Hepatocyte (in vitro differentiated cells): Measurements from ENCODE around the gene RPL39L. TPM values are rescaled to one million over a fixed set of nuclear protein-coding genes. Genes with fewer than 3 reads are reported as not detected.
"Not testable (repeated sequence)": the region's sequence is repeated elsewhere in the genome, so short reads cannot be mapped to it uniquely, and the experiment has no call there.

Experiments used
- DNase-seq: peaks from one replicate; pipeline ENCODE4 v3.0.0-alpha.2; 2016; ENCODE audit warnings: low spot score
- H2AFZ ChIP-seq: fragments of 200-600 bp; sonication (generic); 2 replicates; pipeline ENCODE4 v1.6.0; 2016; ENCODE audit warnings: antibody characterized with exemption, mild to moderate bottlenecking
- H3K27ac ChIP-seq: fragments of 200-600 bp; sonication (generic); 2 replicates; pipeline ENCODE4 v1.5.1; 2016; ENCODE audit warnings: mild to moderate bottlenecking
- H3K27me3 ChIP-seq: fragments of 200-600 bp; sonication (generic); 2 replicates; pipeline ENCODE4 v1.6.1; 2016
- H3K36me3 ChIP-seq: fragments of 200-600 bp; sonication (generic); replicated peaks from 2 replicates; pipeline ENCODE4 v1.5.1; 2016; ENCODE audit warnings: low read depth; ENCODE audit not compliant: insufficient read depth
- H3K4me1 ChIP-seq: fragments of 200-600 bp; sonication (generic); 2 replicates; pipeline ENCODE4 v1.5.1; 2016; ENCODE audit warnings: mild to moderate bottlenecking, moderate library complexity; ENCODE audit not compliant: insufficient read depth
- H3K4me2 ChIP-seq: fragments of 200-600 bp; sonication (generic); 2 replicates; pipeline ENCODE4 v1.6.0; 2016
- H3K4me3 ChIP-seq: fragments of 200-600 bp; sonication (generic); 2 replicates; pipeline ENCODE4 v1.5.1; 2016; ENCODE audit warnings: mild to moderate bottlenecking
- H3K79me2 ChIP-seq: fragments of 200-600 bp; sonication (generic); 2 replicates; pipeline ENCODE4 v1.6.0; 2017; ENCODE audit warnings: mild to moderate bottlenecking
- H3K9me2 ChIP-seq: fragments of 200-600 bp; sonication (generic); replicated peaks from 2 replicates; pipeline ENCODE4 v1.6.0; 2017; ENCODE audit warnings: mild to moderate bottlenecking; ENCODE audit not compliant: insufficient read depth
- H3K9me3 ChIP-seq: fragments of 200-600 bp; sonication (generic); 2 replicates; pipeline ENCODE4 v1.5.1; 2016; ENCODE audit warnings: low read depth, mild to moderate bottlenecking
- H4K20me1 ChIP-seq: fragments of 200-600 bp; sonication (generic); 2 replicates; pipeline ENCODE4 v1.6.0; 2016; ENCODE audit warnings: mild to moderate bottlenecking; ENCODE audit not compliant: insufficient read depth, poor library complexity, severe bottlenecking
- CTCF ChIP-seq: fragments of 200-600 bp; sonication (generic); IDR thresholded peaks from 2 replicates; pipeline ENCODE4 v1.5.1; 2016; ENCODE audit warnings: antibody characterized with exemption, mild to moderate bottlenecking; ENCODE audit not compliant: poor library complexity
- EZH2 ChIP-seq: fragments of 200-600 bp; sonication (generic); IDR thresholded peaks from 2 replicates; pipeline ENCODE4 v1.6.1; 2016; ENCODE audit warnings: antibody characterized with exemption, mild to moderate bottlenecking, borderline replicate concordance
- EZH2phosphoT487 ChIP-seq: fragments of 200-600 bp; sonication (generic); IDR thresholded peaks from one replicate; pipeline ENCODE4 v1.6.1; 2018; ENCODE audit warnings: antibody characterized with exemption, mild to moderate bottlenecking, low read depth, moderate library complexity; ENCODE audit not compliant: unreplicated experiment, severe bottlenecking
- WGBS: methylation state at CpG from one replicate; pipeline ENCODE4 v1.1.6; 2016; ENCODE audit warnings: low lambda C conversion rate; ENCODE audit errors: missing lambda C conversion rate; 5-methylcytosine and 5-hydroxymethylcytosine counted together
- polyA plus RNA-seq: library from polyadenylated mRNA; unstranded; fragments of >200 nt; fragmentation: Nextera tagmentation; extraction: Ambion mirVana; gene quantifications from 2 replicates; pipeline ENCODE4 v1.2.1, GENCODE V29; 2016
- total RNA-seq: library from RNA; depleted of rRNA; stranded (reverse); fragments of >200 nt; gene quantifications from 2 replicates; pipeline ENCODE4 v1.2.3, GENCODE V29; 2014

The RPL39L gene
- total and polyA plus RNA-seq, 2 experiments from 2014 or later, result 9.7 to 11.1 TPM

GRCh38 chr3:187136936-187137335 is 2.4 kb downstream of the RPL39L start:
- no peak for TF ChIP-seq EZH2
- no peak for TF ChIP-seq EZH2phosphoT487
- no peak for TF ChIP-seq CTCF
- Histone ChIP-seq H3K9me3 (no peaks in the 10 kb centered on the region), H3K27ac (no peak overlapping the region), H3K4me2 (no peak overlapping the region), H3K4me1 (no peaks in the 10 kb centered on the region), H2AFZ (no peak overlapping the region), H3K27me3 (no peaks in the 10 kb centered on the region), H4K20me1 (no peaks in the 10 kb centered on the region), H3K4me3 (no peak overlapping the region), H3K9me2 (no peaks in the 10 kb centered on the region), H3K36me3 (no peaks in the 10 kb centered on the region), H3K79me2 (no peaks in the 10 kb centered on the region)
- no peak for DNase-seq
- 95% methylated on average over 4 of the region's 4 CpGs for WGBS

GRCh38 chr3:187136337-187136736 is 3.0 kb downstream of the RPL39L start:
- H3K4me1 ChIP-seq, result no peaks in the 10 kb centered on the region
- no peak overlapping the region for H3K27ac ChIP-seq
- WGBS, result 90% methylated on average over 1 of the region's 1 CpG
- DNase-seq, result no peak
- no peak overlapping the region for H3K4me3 ChIP-seq
- no peak overlapping the region for H3K4me2 ChIP-seq
- no peak overlapping the region for H2AFZ ChIP-seq
- H4K20me1 ChIP-seq, result no peaks in the 10 kb centered on the region
- H3K9me2 ChIP-seq, result no peaks in the 10 kb centered on the region
- no peaks in the 10 kb centered on the region for H3K9me3 ChIP-seq
- H3K27me3 ChIP-seq, result no peaks in the 10 kb centered on the region
- no peaks in the 10 kb centered on the region for H3K79me2 ChIP-seq
- TF ChIP-seq EZH2, result no peak
- TF ChIP-seq EZH2phosphoT487, result no peak
- no peak for TF ChIP-seq CTCF
- H3K36me3 ChIP-seq, result no peaks in the 10 kb centered on the region

GRCh38 chr3:187135172-187135690 is 4.1 kb downstream of the RPL39L start:
- H2AFZ ChIP-seq, H4K20me1 ChIP-seq, H3K9me2 ChIP-seq, H3K79me2 ChIP-seq, H3K9me3 ChIP-seq, H3K4me1 ChIP-seq, H3K27me3 ChIP-seq, H3K36me3 ChIP-seq, H3K4me3 ChIP-seq, H3K4me2 ChIP-seq, DNase-seq, H3K27ac ChIP-seq: not testable (repeated sequence)
- 87% methylated on average over 11 of the region's 11 CpGs for WGBS

- not testable (repeated sequence) for H3K4me3 ChIP-seq, H3K79me2 ChIP-seq, H3K4me2 ChIP-seq, H2AFZ ChIP-seq, H3K27me3 ChIP-seq, H3K27ac ChIP-seq, H3K4me1 ChIP-seq, H3K36me3 ChIP-seq, H4K20me1 ChIP-seq, DNase-seq, H3K9me2 ChIP-seq, H3K9me3 ChIP-seq
- WGBS, result 90% methylated on average over 2 of the region's 2 CpGs
Measured at GRCh38 chr3:187133181-187133580, 6.1 kb downstream of the RPL39L start.

- Histone ChIP-seq H3K27me3 (no peaks in the 10 kb centered on the region), H3K4me3 (no peak overlapping the region), H4K20me1 (no peaks in the 10 kb centered on the region), H3K27ac (no peak overlapping the region), H3K9me2 (no peaks in the 10 kb centered on the region), H3K9me3 (no peaks in the 10 kb centered on the region), H3K79me2 (no peaks in the 10 kb centered on the region), H3K4me2 (no peak overlapping the region), H2AFZ (no peak overlapping the region), H3K36me3 (no peaks in the 10 kb centered on the region), H3K4me1 (no peaks in the 10 kb centered on the region)
- TF ChIP-seq EZH2phosphoT487, result no peak
- DNase-seq, result no peak
- WGBS, result 96% methylated on average over 2 of the region's 2 CpGs
Measured at GRCh38 chr3:187132666-187133065, 6.6 kb downstream of the RPL39L start.
